Loucy (cell line): ENCODE results near the gene MAGIX.

Experiments
- H2AFZ ChIP-seq: fragments of 200-600 bp; sonication (generic); 2 replicates; pipeline ENCODE4 v1.6.0; 2016; ENCODE audit warnings: antibody characterized with exemption, mild to moderate bottlenecking, low read length, moderate library complexity
- H3F3A ChIP-seq: fragments of 200-600 bp; 2 replicates; pipeline ENCODE4 v1.6.0; 2016; ENCODE audit warnings: antibody characterized with exemption, low read depth, mild to moderate bottlenecking
- H3K27me3 ChIP-seq: fragments of 200-600 bp; sonication (generic); 2 replicates; pipeline ENCODE4 v1.6.1; 2014; ENCODE audit warnings: low read length, mild to moderate bottlenecking; ENCODE audit not compliant: insufficient read depth, poor library complexity, severe bottlenecking
- H3K36me3 ChIP-seq: fragments of 200-600 bp; sonication (generic); 2 replicates; pipeline ENCODE4 v1.6.1; 2016; ENCODE audit warnings: low read length; ENCODE audit not compliant: insufficient read depth
- H3K4me1 ChIP-seq: fragments of 200-600 bp; sonication (generic); 2 replicates; pipeline ENCODE4 v1.5.1; 2014; ENCODE audit warnings: low read length, mild to moderate bottlenecking; ENCODE audit not compliant: insufficient read depth, poor library complexity, severe bottlenecking
- H3K4me2 ChIP-seq: fragments of 200-600 bp; sonication (generic); 2 replicates; pipeline ENCODE4 v1.6.0; 2014; ENCODE audit warnings: antibody characterized with exemption, low read length, low read depth, mild to moderate bottlenecking; ENCODE audit not compliant: poor library complexity, severe bottlenecking
- H3K4me3 ChIP-seq: fragments of 200-600 bp; sonication (generic); 2 replicates; pipeline ENCODE4 v1.5.1; 2014; ENCODE audit warnings: low read length, mild to moderate bottlenecking, mixed read lengths; ENCODE audit not compliant: poor library complexity, severe bottlenecking
- H3K79me2 ChIP-seq: fragments of 200-600 bp; sonication (generic); 2 replicates; pipeline ENCODE4 v1.6.1; 2014; ENCODE audit warnings: low read length; ENCODE audit not compliant: insufficient read depth
- H3K9ac ChIP-seq: fragments of 200-600 bp; sonication (generic); 2 replicates; pipeline ENCODE4 v1.6.0; 2014; ENCODE audit warnings: mild to moderate bottlenecking, low read depth, low read length, moderate library complexity; ENCODE audit not compliant: poor library complexity, severe bottlenecking
- H3K9me2 ChIP-seq: fragments of 200-600 bp; sonication (generic); replicated peaks from 2 replicates; pipeline ENCODE4 v1.6.1; 2016; ENCODE audit warnings: low read depth, low read length, mixed read lengths
- H3K9me3 ChIP-seq: fragments of 200-600 bp; sonication (generic); 2 replicates; pipeline ENCODE4 v1.6.1; 2014; ENCODE audit warnings: mild to moderate bottlenecking, antibody characterized with exemption, low read length, low read depth; ENCODE audit not compliant: insufficient read depth
- H4K20me1 ChIP-seq: fragments of 200-600 bp; sonication (generic); 2 replicates; pipeline ENCODE4 v1.6.0; 2014; ENCODE audit warnings: antibody characterized with exemption, low read length, mild to moderate bottlenecking; ENCODE audit not compliant: insufficient read depth, poor library complexity, severe bottlenecking
- EZH2phosphoT487 ChIP-seq: fragments of 200-600 bp; IDR thresholded peaks from 2 replicates; pipeline ENCODE4 v1.6.1; 2018; ENCODE audit warnings: antibody characterized with exemption, mild to moderate bottlenecking, moderate library complexity, borderline replicate concordance
- TF ChIP-seq, protein P1 (sequence below): fragments of 200-600 bp; sonication (generic); conservative IDR thresholded peaks from 2 replicates; pipeline ENCODE4 v1.5.1; 2014; ENCODE audit warnings: mild to moderate bottlenecking, antibody characterized with exemption, low read length

The MAGIX gene

DNA sequence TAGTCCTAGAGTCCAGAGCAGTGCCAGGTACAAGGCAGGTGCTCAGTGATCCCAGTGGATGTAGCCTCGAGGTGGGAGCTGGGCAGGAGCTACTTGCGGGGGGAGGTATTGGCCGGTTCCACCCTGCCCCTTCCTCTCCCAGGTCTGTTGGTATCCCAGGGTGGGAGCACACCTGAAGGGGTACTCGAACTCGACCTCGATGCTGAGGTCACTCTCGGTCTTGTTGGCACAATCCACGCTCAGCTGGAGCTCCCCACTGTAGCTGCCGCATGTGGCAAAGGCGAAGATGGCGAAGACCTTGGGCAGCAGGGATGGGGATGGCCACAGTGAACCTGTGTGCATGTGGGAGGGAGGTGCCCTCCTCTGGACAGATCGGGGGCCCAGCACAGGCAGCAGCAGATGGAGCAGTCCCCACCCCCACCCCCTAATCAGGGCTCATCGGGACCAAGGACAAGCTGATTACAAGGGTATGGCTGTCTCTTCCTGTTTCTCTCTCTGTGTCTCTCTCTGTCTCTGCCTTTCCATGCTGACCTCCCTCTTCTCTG lies 35.1 kb downstream of the MAGIX start:
- Histone ChIP-seq H3K36me3 (no peaks in the 10 kb centered on the region), H3F3A (no peaks in the 10 kb centered on the region), H3K4me2 (no peak overlapping the region), H3K27me3 (no peaks in the 10 kb centered on the region), H3K9me3 (no peaks in the 10 kb centered on the region), H3K4me3 (no peak overlapping the region), H3K9ac (no peak overlapping the region), H3K4me1 (no peaks in the 10 kb centered on the region), H2AFZ (no peak overlapping the region), H3K9me2 (no peaks in the 10 kb centered on the region), H4K20me1 (no peaks in the 10 kb centered on the region), H3K79me2 (no peaks in the 10 kb centered on the region)
- no peak for TF ChIP-seq EZH2phosphoT487
- TF ChIP-seq, protein P1, sequence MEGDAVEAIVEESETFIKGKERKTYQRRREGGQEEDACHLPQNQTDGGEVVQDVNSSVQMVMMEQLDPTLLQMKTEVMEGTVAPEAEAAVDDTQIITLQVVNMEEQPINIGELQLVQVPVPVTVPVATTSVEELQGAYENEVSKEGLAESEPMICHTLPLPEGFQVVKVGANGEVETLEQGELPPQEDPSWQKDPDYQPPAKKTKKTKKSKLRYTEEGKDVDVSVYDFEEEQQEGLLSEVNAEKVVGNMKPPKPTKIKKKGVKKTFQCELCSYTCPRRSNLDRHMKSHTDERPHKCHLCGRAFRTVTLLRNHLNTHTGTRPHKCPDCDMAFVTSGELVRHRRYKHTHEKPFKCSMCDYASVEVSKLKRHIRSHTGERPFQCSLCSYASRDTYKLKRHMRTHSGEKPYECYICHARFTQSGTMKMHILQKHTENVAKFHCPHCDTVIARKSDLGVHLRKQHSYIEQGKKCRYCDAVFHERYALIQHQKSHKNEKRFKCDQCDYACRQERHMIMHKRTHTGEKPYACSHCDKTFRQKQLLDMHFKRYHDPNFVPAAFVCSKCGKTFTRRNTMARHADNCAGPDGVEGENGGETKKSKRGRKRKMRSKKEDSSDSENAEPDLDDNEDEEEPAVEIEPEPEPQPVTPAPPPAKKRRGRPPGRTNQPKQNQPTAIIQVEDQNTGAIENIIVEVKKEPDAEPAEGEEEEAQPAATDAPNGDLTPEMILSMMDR, result no peak

- Histone ChIP-seq H3K79me2 (no peaks in the 10 kb centered on the region), H3K4me3 (no peak overlapping the region), H2AFZ (no peak overlapping the region), H3K4me2 (no peak overlapping the region), H3K9me3 (no peaks in the 10 kb centered on the region), H3K27me3 (peaks cover 7% of the 10 kb centered on the region), H4K20me1 (no peaks in the 10 kb centered on the region), H3K9me2 (no peaks in the 10 kb centered on the region), H3K4me1 (no peaks in the 10 kb centered on the region), H3K9ac (no peak overlapping the region), H3K36me3 (no peaks in the 10 kb centered on the region), H3F3A (no peaks in the 10 kb centered on the region)
- TF ChIP-seq, protein P1, result no peak
- no peak for TF ChIP-seq EZH2phosphoT487
Measured at GRCh38 chrX:49198540-49199314, 36.2 kb downstream of the MAGIX start.

- Histone ChIP-seq H3K36me3 (no peaks in the 10 kb centered on the region), H3K9me3 (no peaks in the 10 kb centered on the region), H3K4me2 (no peak overlapping the region), H2AFZ (no peak overlapping the region), H3K4me1 (no peaks in the 10 kb centered on the region), H3K79me2 (no peaks in the 10 kb centered on the region), H3F3A (no peaks in the 10 kb centered on the region), H3K9ac (no peak overlapping the region), H3K9me2 (no peaks in the 10 kb centered on the region), H3K4me3 (no peak overlapping the region), H3K27me3 (peaks cover 13% of the 10 kb centered on the region), H4K20me1 (no peaks in the 10 kb centered on the region)
- TF ChIP-seq EZH2phosphoT487, result no peak
- TF ChIP-seq, protein P1, result no peak
Measured at GRCh38 chrX:49199315-49199595, 36.7 kb downstream of the MAGIX start.
